HCT116 (cell line): ENCODE data around the gene SET. TPM values are rescaled to one million over a fixed set of nuclear protein-coding genes. Genes with fewer than 3 reads are reported as not detected.

Experiments
- ATAC-seq: fragments of 200-7000 bp; cut with Tn5 transposase; 2 replicates; pipeline ENCODE4 v1.9.1; 2020; ENCODE audit warnings: mild to moderate bottlenecking, moderate library complexity
- BruUV-seq: library from RNA; stranded (reverse); fragments of 400-500 nt; replicated peaks from 2 replicates; lab custom pipeline; 2021; lab: Mats Ljungman, UMichigan
- CTCF ChIA-PET: fragments of 300-600 bp; sonication (Branson Sonifier 250); formaldehyde crosslinking; loops from one replicate; lab custom pipeline; 2021; ENCODE audit warnings: antibody characterized with exemption; lab: Charles Lee
- POLR2A ChIA-PET: fragments of 300-600, 350-600 bp; sonication (Branson Sonifier 250); formaldehyde crosslinking; loops from one replicate; lab custom pipeline; 2021; ENCODE audit warnings: antibody characterized with exemption; lab: Charles Lee
- RAD21 ChIA-PET, 2 experiments: fragments of 300-600 bp; sonication (Branson Sonifier 250); formaldehyde crosslinking; loops; one replicate each; lab custom pipeline; 2023; ENCODE audit warnings: low total read pairs in 2 of 2; ENCODE audit not compliant: uncharacterized antibody in 2 of 2, unreplicated experiment in 2 of 2, low non-redundant PET in 1 of 2; lab: Charles Lee
- DNase-seq: peaks from one replicate; pipeline ENCODE4 v3.0.0-alpha.2; 2010; ENCODE audit warnings: low read depth, low spot score
- H2AFZ ChIP-seq: fragments of 200-600 bp; shearing (Covaris generic), sonication (generic); 2 replicates; pipeline ENCODE4 v1.6.1; 2017; ENCODE audit warnings: low read depth, mixed run types, mixed read lengths, antibody characterized with exemption, low read length; ENCODE audit not compliant: poor library complexity, severe bottlenecking
- H3K27ac ChIP-seq: 2 replicates; pipeline ENCODE4 v1.5.1; 2012; ENCODE audit warnings: low read depth, low read length
- H3K27me3 ChIP-seq: fragments of 200-600 bp; sonication (generic); 2 replicates; pipeline ENCODE4 v1.6.1; 2016; ENCODE audit warnings: mixed run types, low read length, mixed read lengths; ENCODE audit not compliant: insufficient read depth
- H3K36me3 ChIP-seq, 2 experiments: fragments of 200-500 bp in 1 of 2; fragments of 200-600 bp in 1 of 2; sonication (Bioruptor generic) in 1 of 2; sonication (generic) in 1 of 2; 2 replicates each; pipeline versions ENCODE4 v1.5.1 to v1.6.1; 2014 to 2016; ENCODE audit warnings: low read length in 2 of 2, inconsistent platforms in 1 of 2, mixed read lengths in 1 of 2, mixed run types in 1 of 2; ENCODE audit not compliant: insufficient read depth in 2 of 2, control insufficient read depth in 1 of 2
- H3K4me1 ChIP-seq, 2 experiments: fragments of 200-600 bp in 1 of 2; sonication (generic) in 1 of 2; 2 replicates each; pipeline versions ENCODE4 v1.5.1 to v1.6.1; 2012 to 2017; ENCODE audit warnings: low read length in 2 of 2, inconsistent platforms in 1 of 2, mild to moderate bottlenecking in 1 of 2, mixed read lengths in 1 of 2, mixed run types in 1 of 2, moderate library complexity in 1 of 2; ENCODE audit not compliant: insufficient read depth in 2 of 2, control insufficient read depth in 1 of 2
- H3K4me2 ChIP-seq: fragments of 200-600 bp; sonication (generic); 2 replicates; pipeline ENCODE4 v1.6.1; 2017; ENCODE audit warnings: mixed run types, low read length, mixed read lengths
- H3K4me3 ChIP-seq, 2 experiments: fragments of 200-600 bp in 1 of 2; sonication (generic) in 1 of 2; replicated peaks in 1 of 2; 2 replicates each; pipeline ENCODE4 v1.5.1; 2011 to 2016; ENCODE audit warnings: low read length in 2 of 2, control low read depth in 1 of 2, low read depth in 1 of 2, mild to moderate bottlenecking in 1 of 2, mixed read lengths in 1 of 2, mixed run types in 1 of 2
- H3K79me2 ChIP-seq: fragments of 200-600 bp; sonication (generic); 2 replicates; pipeline ENCODE4 v1.6.1; 2017; ENCODE audit warnings: mild to moderate bottlenecking, mixed run types, low read length, moderate library complexity, mixed read lengths; ENCODE audit not compliant: insufficient read depth
- H3K9ac ChIP-seq: fragments of 200-600 bp; sonication (generic); 2 replicates; pipeline ENCODE4 v1.6.1; 2016; ENCODE audit warnings: low read length, mixed read lengths
- H3K9me2 ChIP-seq: fragments of 200-600 bp; sonication (generic), shearing (Covaris generic); 2 replicates; pipeline ENCODE4 v1.6.1; 2017; ENCODE audit warnings: mixed run types, mild to moderate bottlenecking, moderate library complexity; ENCODE audit not compliant: insufficient read depth
- H3K9me3 ChIP-seq, 2 experiments: fragments of 200-500 bp in 1 of 2; fragments of 200-600 bp in 1 of 2; sonication (Bioruptor generic) in 1 of 2; sonication (generic) in 1 of 2; 2 replicates each; pipeline ENCODE4 v1.6.1; 2014 to 2017; ENCODE audit warnings: low read length in 2 of 2, mixed read lengths in 2 of 2, inconsistent platforms in 1 of 2, low read depth in 1 of 2, mild to moderate bottlenecking in 1 of 2, mixed run types in 1 of 2, moderate library complexity in 1 of 2; ENCODE audit not compliant: control insufficient read depth in 1 of 2, insufficient read depth in 1 of 2
- H4K20me1 ChIP-seq: fragments of 200-600 bp; sonication (generic), shearing (Covaris generic); 2 replicates; pipeline ENCODE4 v1.6.1; 2017; ENCODE audit warnings: mixed run types, mild to moderate bottlenecking, moderate library complexity; ENCODE audit not compliant: insufficient read depth
- ATF3 ChIP-seq: IDR thresholded peaks from 2 replicates; pipeline ENCODE4 v1.6.1; 2012
- CBX3 ChIP-seq: IDR thresholded peaks from 2 replicates; pipeline ENCODE4 v1.6.1; 2012; ENCODE audit warnings: low read depth
- CEBPB ChIP-seq: IDR thresholded peaks from 2 replicates; pipeline ENCODE4 v1.6.1; 2012; ENCODE audit warnings: low read depth
- EGR1 ChIP-seq: IDR thresholded peaks from 2 replicates; pipeline ENCODE4 v1.6.1; 2012; ENCODE audit warnings: low read depth
- EZH2 ChIP-seq: fragments of 200-600 bp; sonication (generic); IDR thresholded peaks from 2 replicates; pipeline ENCODE4 v1.6.1; 2017; ENCODE audit warnings: antibody characterized with exemption, mixed run types
- POLR2AphosphoS5 ChIP-seq: IDR thresholded peaks from 2 replicates; pipeline ENCODE4 v1.6.1; 2011; ENCODE audit warnings: mild to moderate bottlenecking, low read depth, low read length, moderate library complexity
- SP1 ChIP-seq: IDR thresholded peaks from 2 replicates; pipeline ENCODE4 v1.6.1; 2012; ENCODE audit warnings: low read depth
- TCF7L2 ChIP-seq: IDR thresholded peaks from 2 replicates; pipeline ENCODE4 v1.7.0; 2011; ENCODE audit warnings: borderline replicate concordance, inconsistent platforms; ENCODE audit not compliant: insufficient read depth, insufficient read length; ENCODE audit errors: extremely low read depth
- YY1 ChIP-seq: IDR thresholded peaks from 2 replicates; pipeline ENCODE4 v1.6.1; 2011; ENCODE audit warnings: low read length, low read depth, moderate library complexity, mild to moderate bottlenecking; ENCODE audit not compliant: insufficient replicate concordance; ENCODE audit errors: extremely low read depth
- intact Hi-C: fragments of 100-400 bp; cut with micrococcal nuclease; formaldehyde crosslinking; loops from 2 replicates; pipeline ENCODE4 v1.10.0; 2022
- total RNA-seq: library from RNA; stranded (reverse); gene quantifications from one replicate; pipeline ENCODE4 v1.2.1, GENCODE V29; 2021; ENCODE audit not compliant: unreplicated experiment
- TF ChIP-seq, protein P1 (sequence below): IDR thresholded peaks from 2 replicates; pipeline ENCODE4 v1.6.1; 2011; ENCODE audit warnings: mild to moderate bottlenecking, low read length, moderate library complexity; ENCODE audit not compliant: insufficient replicate concordance; ENCODE audit errors: extremely low read depth
- TF ChIP-seq, protein P2 (sequence below), 3 experiments: fragments of 200-600 bp in 1 of 3; sonication (generic) in 1 of 3; IDR thresholded peaks in 2 of 3; conservative IDR thresholded peaks in 1 of 3; 2 replicates each; pipeline ENCODE4 v1.5.1; 2012 to 2017; ENCODE audit warnings: low read depth in 2 of 3, low read length in 2 of 3, antibody characterized with exemption in 1 of 3, borderline replicate concordance in 1 of 3, control low read depth in 1 of 3, mild to moderate bottlenecking in 1 of 3, mixed read lengths in 1 of 3, mixed run types in 1 of 3, moderate library complexity in 1 of 3; ENCODE audit not compliant: insufficient read depth in 1 of 3

Gene SET
- total RNA-seq, 1 experiment from 2014 or later, result 595 TPM

- no peak for TF ChIP-seq ATF3
- no peak for TF ChIP-seq YY1
These were observed 11.2 kb upstream of the SET start (continued) for GRCh38 chr9:128677794-128678193.

- peaks cover 62% of the 10 kb centered on the region for H3K79me2 ChIP-seq
- no peaks in the 10 kb centered on the region for H4K20me1 ChIP-seq
- H3K9ac ChIP-seq, result peak overlapping the region; percentile 99
- no peak for DNase-seq
- intact Hi-C loops, result no loop called here
- no peak overlapping the region for H2AFZ ChIP-seq
- H3K4me2 ChIP-seq, result peak overlapping the region; percentile 83
- peak overlapping the region; percentile 94 for H3K27ac ChIP-seq
- H3K4me3 ChIP-seq, result peak overlapping the region; percentile 96
- H3K36me3 ChIP-seq, result no peaks in the 10 kb centered on the region
- CTCF ChIA-PET, result interaction anchor here (2.2 to 2.6 kb wide), 2 partner anchors 19 to 48 kb away, joined by 9 to 14 read pairs; partner anchors contain the start of gene PKN3
- no TSS peak for BruUV-seq
- RAD21 ChIA-PET, result no interaction called here
- H3K27me3 ChIP-seq, result no peaks in the 10 kb centered on the region
- TF ChIP-seq EZH2 (no peak), POLR2AphosphoS5 (no peak), EGR1 (no peak)
- TF ChIP-seq, all 23 proteins: peak for 0
- Histone ChIP-seq H3K4me1 (peaks cover 25 to 41% of the 10 kb centered on the region in 2 experiments), H3K9me2 (no peaks in the 10 kb centered on the region), H3K9me3 (no peaks in the 10 kb centered on the region)
- POLR2A ChIA-PET, result interaction anchor here (0.6 to 3.4 kb wide), 13 partner anchors 9 to 146 kb away, joined by 3 to 24 read pairs (median 6); partner anchors contain the start of genes SPOUT1 and ZDHHC12
- peak; percentile 18 for ATAC-seq
These were observed 5.5 kb upstream of the SET start for GRCh38 chr9:128683340-128684064.

GRCh38 chr9:128684065-128684324, 5.0 kb upstream of the SET start:
- no peaks in the 10 kb centered on the region for H3K27me3 ChIP-seq
- peak; percentile 4 for ATAC-seq
- POLR2A ChIA-PET, result interaction anchor here (0.6 to 3.4 kb wide), 16 partner anchors 9 to 205 kb away, joined by 3 to 24 read pairs (median 6); partner anchors contain the start of genes SPOUT1 and ZDHHC12
- no peaks in the 10 kb centered on the region for H4K20me1 ChIP-seq
- BruUV-seq, result TSS peak; percentile 87
- peak overlapping the region; percentile 94 for H3K27ac ChIP-seq
- H3K9me2 ChIP-seq, result no peaks in the 10 kb centered on the region
- no peak for DNase-seq
- no peaks in the 10 kb centered on the region for H3K36me3 ChIP-seq
- H3K4me2 ChIP-seq, result peak overlapping the region; percentile 83
- intact Hi-C loops, result no loop called here
- H3K79me2 ChIP-seq, result peaks cover 62% of the 10 kb centered on the region
- H3K9ac ChIP-seq, result peak overlapping the region; percentile 99
- no peak overlapping the region for H2AFZ ChIP-seq
- peak overlapping the region; percentile 96 for H3K4me3 ChIP-seq
- RAD21 ChIA-PET, result interaction anchor here in 1 of 2 experiments (0.6 kb wide), 1 partner anchor 87 kb away, joined by 4 read pairs; no protein-coding TSS in a partner anchor
- no peaks in the 10 kb centered on the region for H3K9me3 ChIP-seq
- CTCF ChIA-PET, result interaction anchor here (1.0 to 2.6 kb wide), 3 partner anchors 13 to 48 kb away, joined by 3 to 14 read pairs (median 9); partner anchors contain the start of gene PKN3
- peaks cover 25 to 44% of the 10 kb centered on the region in 2 experiments for H3K4me1 ChIP-seq
- TF ChIP-seq POLR2AphosphoS5 (no peak), TCF7L2 (no peak), ATF3 (no peak), SP1 (no peak), CEBPB (no peak), CBX3 (no peak)
- TF ChIP-seq, protein P1, sequence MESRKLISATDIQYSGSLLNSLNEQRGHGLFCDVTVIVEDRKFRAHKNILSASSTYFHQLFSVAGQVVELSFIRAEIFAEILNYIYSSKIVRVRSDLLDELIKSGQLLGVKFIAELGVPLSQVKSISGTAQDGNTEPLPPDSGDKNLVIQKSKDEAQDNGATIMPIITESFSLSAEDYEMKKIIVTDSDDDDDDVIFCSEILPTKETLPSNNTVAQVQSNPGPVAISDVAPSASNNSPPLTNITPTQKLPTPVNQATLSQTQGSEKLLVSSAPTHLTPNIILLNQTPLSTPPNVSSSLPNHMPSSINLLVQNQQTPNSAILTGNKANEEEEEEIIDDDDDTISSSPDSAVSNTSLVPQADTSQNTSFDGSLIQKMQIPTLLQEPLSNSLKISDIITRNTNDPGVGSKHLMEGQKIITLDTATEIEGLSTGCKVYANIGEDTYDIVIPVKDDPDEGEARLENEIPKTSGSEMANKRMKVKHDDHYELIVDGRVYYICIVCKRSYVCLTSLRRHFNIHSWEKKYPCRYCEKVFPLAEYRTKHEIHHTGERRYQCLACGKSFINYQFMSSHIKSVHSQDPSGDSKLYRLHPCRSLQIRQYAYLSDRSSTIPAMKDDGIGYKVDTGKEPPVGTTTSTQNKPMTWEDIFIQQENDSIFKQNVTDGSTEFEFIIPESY, result no peak
- TF ChIP-seq, protein P2, sequence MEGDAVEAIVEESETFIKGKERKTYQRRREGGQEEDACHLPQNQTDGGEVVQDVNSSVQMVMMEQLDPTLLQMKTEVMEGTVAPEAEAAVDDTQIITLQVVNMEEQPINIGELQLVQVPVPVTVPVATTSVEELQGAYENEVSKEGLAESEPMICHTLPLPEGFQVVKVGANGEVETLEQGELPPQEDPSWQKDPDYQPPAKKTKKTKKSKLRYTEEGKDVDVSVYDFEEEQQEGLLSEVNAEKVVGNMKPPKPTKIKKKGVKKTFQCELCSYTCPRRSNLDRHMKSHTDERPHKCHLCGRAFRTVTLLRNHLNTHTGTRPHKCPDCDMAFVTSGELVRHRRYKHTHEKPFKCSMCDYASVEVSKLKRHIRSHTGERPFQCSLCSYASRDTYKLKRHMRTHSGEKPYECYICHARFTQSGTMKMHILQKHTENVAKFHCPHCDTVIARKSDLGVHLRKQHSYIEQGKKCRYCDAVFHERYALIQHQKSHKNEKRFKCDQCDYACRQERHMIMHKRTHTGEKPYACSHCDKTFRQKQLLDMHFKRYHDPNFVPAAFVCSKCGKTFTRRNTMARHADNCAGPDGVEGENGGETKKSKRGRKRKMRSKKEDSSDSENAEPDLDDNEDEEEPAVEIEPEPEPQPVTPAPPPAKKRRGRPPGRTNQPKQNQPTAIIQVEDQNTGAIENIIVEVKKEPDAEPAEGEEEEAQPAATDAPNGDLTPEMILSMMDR (IDR thresholded peaks at IDR 0.05 in 2 of 3, conservative IDR thresholded peaks at IDR 0.05 in 1 of 3; ENCODE audit: borderline replicate concordance in 1 of 3, insufficient read depth in 1 of 3, low read depth in 2 of 3, low read length in 2 of 3), result no peak
